Endothelial cell (in vitro differentiated cells): ENCODE measurements around the gene OCLN. TPM values are rescaled to one million over a fixed set of nuclear protein-coding genes. Genes with fewer than 3 reads are reported as not detected.
"Not testable (repeated sequence)": the region's sequence is repeated elsewhere in the genome, so short reads cannot be mapped to it uniquely, and the experiment has no call there.

Experiments used
- DNase-seq: peaks from one replicate; pipeline ENCODE4 v3.0.0; 2021; ENCODE audit warnings: low spot score
- H3K27ac Mint-ChIP-seq: one replicate; pipeline ENCODE4 v1.8.0; 2021; ENCODE audit warnings: mixed read lengths, inconsistent platforms; ENCODE audit not compliant: unreplicated experiment
- H3K27me3 Mint-ChIP-seq: one replicate; pipeline ENCODE4 v1.8.0; 2021; ENCODE audit warnings: mild to moderate bottlenecking, moderate library complexity, mixed read lengths, inconsistent platforms; ENCODE audit not compliant: unreplicated experiment
- H3K36me3 Mint-ChIP-seq: one replicate; pipeline ENCODE4 v1.8.0; 2021; ENCODE audit warnings: mild to moderate bottlenecking, low read depth, mixed read lengths, inconsistent platforms; ENCODE audit not compliant: unreplicated experiment
- H3K4me1 Mint-ChIP-seq: one replicate; pipeline ENCODE4 v1.8.0; 2021; ENCODE audit warnings: mild to moderate bottlenecking, mixed read lengths, inconsistent platforms; ENCODE audit not compliant: unreplicated experiment
- H3K4me3 Mint-ChIP-seq: one replicate; pipeline ENCODE4 v1.8.0; 2021; ENCODE audit warnings: mild to moderate bottlenecking, mixed read lengths, inconsistent platforms; ENCODE audit not compliant: unreplicated experiment
- H3K9me3 Mint-ChIP-seq: one replicate; pipeline ENCODE4 v1.8.0; 2021; ENCODE audit warnings: mixed read lengths, inconsistent platforms; ENCODE audit not compliant: unreplicated experiment
- total RNA-seq: library from RNA; stranded (reverse); fragmentation: NEBNext Ultra II Directional; extraction: Animal tissue kit (Norgen Biotek cat#: 25700); gene quantifications from one replicate; pipeline ENCODE4 v1.2.1, GENCODE V29; 2021; ENCODE audit not compliant: unreplicated experiment

OCLN gene
- total RNA-seq, 1 donor from 2014 or later, result 26.4 TPM

GRCh38 chr5:69544602-69545001, 52.0 kb downstream of the OCLN start:
- not testable (repeated sequence) for H3K9me3 Mint-ChIP-seq, H3K36me3 Mint-ChIP-seq, H3K27ac Mint-ChIP-seq, H3K27me3 Mint-ChIP-seq, DNase-seq, H3K4me1 Mint-ChIP-seq, H3K4me3 Mint-ChIP-seq

GRCh38 chr5:69559908-69560330, 67.3 kb downstream of the OCLN start, which contains the start of gene GTF2H2C:
Gene GTF2H2C (plus strand): TSS chr5:69560191. CDS start chr5:69565133, 4,942 bp downstream.
- peak within 1 kb of the TSS; percentile 89 for H3K4me3 Mint-ChIP-seq
- not testable (repeated sequence) for H3K27me3 Mint-ChIP-seq, H3K9me3 Mint-ChIP-seq, H3K36me3 Mint-ChIP-seq, H3K4me1 Mint-ChIP-seq
- H3K27ac Mint-ChIP-seq, result peak within 1 kb of the TSS; percentile 64
- DNase-seq, result peak; percentile 31

GRCh38 chr5:69560587-69561431, 68.2 kb downstream of the OCLN start:
- H3K4me1 Mint-ChIP-seq, H3K27ac Mint-ChIP-seq, H3K9me3 Mint-ChIP-seq, H3K4me3 Mint-ChIP-seq, H3K36me3 Mint-ChIP-seq, H3K27me3 Mint-ChIP-seq, DNase-seq: not testable (repeated sequence)

GRCh38 chr5:69566172-69566571, 73.6 kb downstream of the OCLN start:
- not testable (repeated sequence) for H3K4me1 Mint-ChIP-seq, H3K9me3 Mint-ChIP-seq, H3K27me3 Mint-ChIP-seq, H3K36me3 Mint-ChIP-seq, H3K27ac Mint-ChIP-seq, H3K4me3 Mint-ChIP-seq, DNase-seq

GRCh38 chr5:69568072-69568471, 75.5 kb downstream of the OCLN start:
- H3K27me3 Mint-ChIP-seq, H3K36me3 Mint-ChIP-seq, H3K27ac Mint-ChIP-seq, H3K4me1 Mint-ChIP-seq, H3K4me3 Mint-ChIP-seq, DNase-seq, H3K9me3 Mint-ChIP-seq: not testable (repeated sequence)

GRCh38 chr5:69583356-69583755, 90.8 kb downstream of the OCLN start:
- not testable (repeated sequence) for H3K27me3 Mint-ChIP-seq, H3K27ac Mint-ChIP-seq, H3K9me3 Mint-ChIP-seq, H3K4me3 Mint-ChIP-seq, DNase-seq, H3K36me3 Mint-ChIP-seq, H3K4me1 Mint-ChIP-seq

GRCh38 chr5:69596114-69596840, 103.7 kb downstream of the OCLN start:
- DNase-seq, H3K27me3 Mint-ChIP-seq, H3K36me3 Mint-ChIP-seq, H3K27ac Mint-ChIP-seq, H3K9me3 Mint-ChIP-seq, H3K4me1 Mint-ChIP-seq, H3K4me3 Mint-ChIP-seq: not testable (repeated sequence)

GRCh38 chr5:69601947-69602346, 109.4 kb downstream of the OCLN start:
- not testable (repeated sequence) for DNase-seq, H3K27ac Mint-ChIP-seq, H3K4me3 Mint-ChIP-seq, H3K4me1 Mint-ChIP-seq, H3K27me3 Mint-ChIP-seq, H3K9me3 Mint-ChIP-seq, H3K36me3 Mint-ChIP-seq

GRCh38 chr5:69606839-69607238, 114.2 kb downstream of the OCLN start:
- DNase-seq, H3K36me3 Mint-ChIP-seq, H3K27ac Mint-ChIP-seq, H3K9me3 Mint-ChIP-seq, H3K4me3 Mint-ChIP-seq, H3K27me3 Mint-ChIP-seq, H3K4me1 Mint-ChIP-seq: not testable (repeated sequence)

Other genes starting within 250 kb of the OCLN start
- 4.8 TPM for gene CCDC125, start 160.0 kb upstream of the OCLN start, total RNA-seq
- gene AK6, start 123.3 kb upstream of the OCLN start, total RNA-seq, result 27.1 TPM
- 59.4 TPM for gene TAF9, start 123.3 kb upstream of the OCLN start, total RNA-seq
- 23.3 TPM for gene RAD17, start 123.0 kb upstream of the OCLN start, total RNA-seq
- gene MARVELD2, start 77.7 kb upstream of the OCLN start, total RNA-seq, result 6.5 TPM
- 16.7 TPM for gene GTF2H2C, start 67.4 kb downstream of the OCLN start, total RNA-seq